HepG2 (cell line): ENCODE results near the gene THADA. TPM values are rescaled to one million over a fixed set of nuclear protein-coding genes. Genes with fewer than 3 reads are reported as not detected.

Experiments used
- EED ChIP-seq: sonication (generic); formaldehyde crosslinking; IDR thresholded peaks from 2 replicates; pipeline ENCODE4 v1.5.0; 2020; ENCODE audit warnings: mild to moderate bottlenecking, missing genetic modification reagents
- ETV6 ChIP-seq: sonication (generic); formaldehyde crosslinking; conservative IDR thresholded peaks from 2 replicates; pipeline ENCODE4 v1.4.0; 2020; ENCODE audit warnings: missing genetic modification reagents
- FOXP1 ChIP-seq, 2 experiments: fragments of 450-650 bp in 1 of 2; IDR thresholded peaks; 2 replicates each; pipeline ENCODE4 v1.6.1; 2017 to 2018; ENCODE audit warnings: antibody characterized with exemption in 1 of 2
- SSRP1 ChIP-seq: IDR thresholded peaks from 2 replicates; pipeline ENCODE4 v1.6.1; 2016; ENCODE audit warnings: control low read depth
- TP53 ChIP-seq: sonication (generic); formaldehyde crosslinking; conservative IDR thresholded peaks from 2 replicates; pipeline ENCODE4 v1.4.0; 2020; ENCODE audit warnings: missing genetic modification reagents
- ZC3H4 ChIP-seq: sonication (generic); formaldehyde crosslinking; IDR thresholded peaks from 2 replicates; pipeline ENCODE4 v1.4.0; 2020; ENCODE audit warnings: missing genetic modification reagents, borderline replicate concordance
- ZSCAN9 ChIP-seq: IDR thresholded peaks from 2 replicates; pipeline ENCODE4 v1.6.1; 2016; ENCODE audit warnings: borderline replicate concordance
- polyA plus RNA-seq, 8 experiments: library from polyadenylated mRNA; depleted of rRNA in 3 of 8; stranded (reverse) in 7 of 8; unstranded in 1 of 8; fragments of >200 nt; fragmentation: Illumina TruSeq in 4 of 8; extraction: Trizol in 4 of 8; gene quantifications; 2 replicates each; pipeline versions ENCODE4 v1.2.1 to v1.2.3, GENCODE V29; 2011 to 2016; ENCODE audit warnings: low read depth in 4 of 8, missing spikeins in 1 of 8, mixed read lengths in 1 of 8; ENCODE audit not compliant: insufficient read depth in 1 of 8
- total RNA-seq, 5 experiments: library from RNA; depleted of rRNA; stranded (reverse); fragments of >200 nt; fragmentation: Illumina TruSeq; extraction: Trizol; gene quantifications; 2 replicates each; pipeline ENCODE4 v1.2.3, GENCODE V29; 2016; ENCODE audit warnings: low read depth in 1 of 5
- TF ChIP-seq, protein P1 (sequence below): sonication (generic); formaldehyde crosslinking; IDR thresholded peaks from 2 replicates; pipeline ENCODE4 v1.4.0; 2020; ENCODE audit warnings: missing genetic modification reagents
- TF ChIP-seq, protein P2 (sequence below): sonication (generic); formaldehyde crosslinking; conservative IDR thresholded peaks from 2 replicates; pipeline ENCODE4 v1.5.0; 2020; ENCODE audit warnings: missing genetic modification reagents
- TF ChIP-seq, protein P3 (sequence below): IDR thresholded peaks from 2 replicates; pipeline ENCODE4 v1.6.1; 2016; ENCODE audit warnings: missing biosample characterization, missing genetic modification reagents, low read depth
- TF ChIP-seq, protein P4 (sequence below), 2 experiments: fragments of 450-650 bp in 1 of 2; sonication (generic) in 1 of 2; formaldehyde crosslinking in 1 of 2; IDR thresholded peaks; 2 replicates each; pipeline versions ENCODE4 v1.6.1 to v1.8.0; 2016 to 2022; ENCODE audit warnings: antibody characterized with exemption in 1 of 2, mild to moderate bottlenecking in 1 of 2, missing genetic modification reagents in 1 of 2

THADA gene
- total and polyA plus RNA-seq, 2 of the 13 experiments (the other 11 are each of a cell fraction or from before 2014, with no cell fraction given): 12.7 to 21.7 TPM

DNA sequence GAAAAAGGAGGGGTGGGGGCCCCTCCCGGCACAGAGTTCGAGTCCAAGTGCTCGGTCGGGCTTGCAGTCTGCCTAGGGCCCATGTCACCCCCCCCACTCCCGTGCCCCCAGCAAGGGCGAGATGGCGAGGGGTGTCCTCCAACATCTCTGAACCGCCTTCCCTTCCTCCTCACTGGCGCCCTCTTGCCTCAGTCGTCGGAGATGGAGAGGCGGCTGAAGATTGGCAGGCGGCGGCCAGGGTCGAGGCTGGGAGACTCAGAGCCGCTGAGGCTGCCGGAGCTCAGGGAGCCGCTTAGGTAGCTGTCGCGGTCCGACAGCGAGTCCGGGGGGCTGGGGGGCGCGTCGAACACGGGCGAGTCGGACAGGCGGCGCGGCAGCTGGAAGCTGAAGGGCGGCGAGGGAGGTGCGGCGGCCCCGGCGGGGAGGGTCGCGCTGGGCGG lies 371.7 kb downstream of the THADA start (continued):
- TF ChIP-seq EED (CRISPR knock-in tag): no peak
- no peak for TF ChIP-seq ETV6 (CRISPR knock-in tag)
- TF ChIP-seq, protein P1, sequence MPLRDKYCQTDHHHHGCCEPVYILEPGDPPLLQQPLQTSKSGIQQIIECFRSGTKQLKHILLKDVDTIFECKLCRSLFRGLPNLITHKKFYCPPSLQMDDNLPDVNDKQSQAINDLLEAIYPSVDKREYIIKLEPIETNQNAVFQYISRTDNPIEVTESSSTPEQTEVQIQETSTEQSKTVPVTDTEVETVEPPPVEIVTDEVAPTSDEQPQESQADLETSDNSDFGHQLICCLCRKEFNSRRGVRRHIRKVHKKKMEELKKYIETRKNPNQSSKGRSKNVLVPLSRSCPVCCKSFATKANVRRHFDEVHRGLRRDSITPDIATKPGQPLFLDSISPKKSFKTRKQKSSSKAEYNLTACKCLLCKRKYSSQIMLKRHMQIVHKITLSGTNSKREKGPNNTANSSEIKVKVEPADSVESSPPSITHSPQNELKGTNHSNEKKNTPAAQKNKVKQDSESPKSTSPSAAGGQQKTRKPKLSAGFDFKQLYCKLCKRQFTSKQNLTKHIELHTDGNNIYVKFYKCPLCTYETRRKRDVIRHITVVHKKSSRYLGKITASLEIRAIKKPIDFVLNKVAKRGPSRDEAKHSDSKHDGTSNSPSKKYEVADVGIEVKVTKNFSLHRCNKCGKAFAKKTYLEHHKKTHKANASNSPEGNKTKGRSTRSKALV: no peak
- no peak for TF ChIP-seq FOXP1 (IDR thresholded peaks at IDR 0.05)
- no peak for TF ChIP-seq FOXP1 (CRISPR knock-in tag; IDR thresholded peaks at IDR 0.05)
- no peak for TF ChIP-seq ZC3H4 (CRISPR knock-in tag)
- no peak for TF ChIP-seq ZSCAN9 (CRISPR knock-in tag)
- TF ChIP-seq, protein P2, sequence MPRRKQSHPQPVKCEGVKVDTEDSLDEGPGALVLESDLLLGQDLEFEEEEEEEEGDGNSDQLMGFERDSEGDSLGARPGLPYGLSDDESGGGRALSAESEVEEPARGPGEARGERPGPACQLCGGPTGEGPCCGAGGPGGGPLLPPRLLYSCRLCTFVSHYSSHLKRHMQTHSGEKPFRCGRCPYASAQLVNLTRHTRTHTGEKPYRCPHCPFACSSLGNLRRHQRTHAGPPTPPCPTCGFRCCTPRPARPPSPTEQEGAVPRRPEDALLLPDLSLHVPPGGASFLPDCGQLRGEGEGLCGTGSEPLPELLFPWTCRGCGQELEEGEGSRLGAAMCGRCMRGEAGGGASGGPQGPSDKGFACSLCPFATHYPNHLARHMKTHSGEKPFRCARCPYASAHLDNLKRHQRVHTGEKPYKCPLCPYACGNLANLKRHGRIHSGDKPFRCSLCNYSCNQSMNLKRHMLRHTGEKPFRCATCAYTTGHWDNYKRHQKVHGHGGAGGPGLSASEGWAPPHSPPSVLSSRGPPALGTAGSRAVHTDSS (CRISPR knock-in tag): no peak
- TF ChIP-seq, protein P3, sequence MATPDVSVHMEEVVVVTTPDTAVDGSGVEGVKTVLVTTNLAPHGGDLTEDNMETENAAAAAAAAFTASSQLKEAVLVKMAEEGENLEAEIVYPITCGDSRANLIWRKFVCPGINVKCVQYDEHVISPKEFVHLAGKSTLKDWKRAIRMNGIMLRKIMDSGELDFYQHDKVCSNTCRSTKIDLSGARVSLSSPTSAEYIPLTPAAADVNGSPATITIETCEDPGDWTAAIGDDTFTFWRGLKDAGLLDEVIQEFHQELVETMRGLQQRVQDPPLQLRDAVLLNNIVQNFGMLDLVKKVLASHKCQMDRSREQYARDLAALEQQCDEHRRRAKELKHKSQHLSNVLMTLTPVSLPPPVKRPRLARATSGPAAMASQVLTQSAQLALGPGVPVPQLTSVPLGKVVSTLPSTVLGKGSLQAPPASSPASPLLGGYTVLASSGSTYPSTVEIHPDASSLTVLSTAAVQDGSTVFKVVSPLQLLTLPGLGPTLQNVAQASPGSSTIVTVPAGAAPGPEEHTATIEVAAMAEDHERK (CRISPR knock-in tag): no peak
- TF ChIP-seq, protein P4, sequence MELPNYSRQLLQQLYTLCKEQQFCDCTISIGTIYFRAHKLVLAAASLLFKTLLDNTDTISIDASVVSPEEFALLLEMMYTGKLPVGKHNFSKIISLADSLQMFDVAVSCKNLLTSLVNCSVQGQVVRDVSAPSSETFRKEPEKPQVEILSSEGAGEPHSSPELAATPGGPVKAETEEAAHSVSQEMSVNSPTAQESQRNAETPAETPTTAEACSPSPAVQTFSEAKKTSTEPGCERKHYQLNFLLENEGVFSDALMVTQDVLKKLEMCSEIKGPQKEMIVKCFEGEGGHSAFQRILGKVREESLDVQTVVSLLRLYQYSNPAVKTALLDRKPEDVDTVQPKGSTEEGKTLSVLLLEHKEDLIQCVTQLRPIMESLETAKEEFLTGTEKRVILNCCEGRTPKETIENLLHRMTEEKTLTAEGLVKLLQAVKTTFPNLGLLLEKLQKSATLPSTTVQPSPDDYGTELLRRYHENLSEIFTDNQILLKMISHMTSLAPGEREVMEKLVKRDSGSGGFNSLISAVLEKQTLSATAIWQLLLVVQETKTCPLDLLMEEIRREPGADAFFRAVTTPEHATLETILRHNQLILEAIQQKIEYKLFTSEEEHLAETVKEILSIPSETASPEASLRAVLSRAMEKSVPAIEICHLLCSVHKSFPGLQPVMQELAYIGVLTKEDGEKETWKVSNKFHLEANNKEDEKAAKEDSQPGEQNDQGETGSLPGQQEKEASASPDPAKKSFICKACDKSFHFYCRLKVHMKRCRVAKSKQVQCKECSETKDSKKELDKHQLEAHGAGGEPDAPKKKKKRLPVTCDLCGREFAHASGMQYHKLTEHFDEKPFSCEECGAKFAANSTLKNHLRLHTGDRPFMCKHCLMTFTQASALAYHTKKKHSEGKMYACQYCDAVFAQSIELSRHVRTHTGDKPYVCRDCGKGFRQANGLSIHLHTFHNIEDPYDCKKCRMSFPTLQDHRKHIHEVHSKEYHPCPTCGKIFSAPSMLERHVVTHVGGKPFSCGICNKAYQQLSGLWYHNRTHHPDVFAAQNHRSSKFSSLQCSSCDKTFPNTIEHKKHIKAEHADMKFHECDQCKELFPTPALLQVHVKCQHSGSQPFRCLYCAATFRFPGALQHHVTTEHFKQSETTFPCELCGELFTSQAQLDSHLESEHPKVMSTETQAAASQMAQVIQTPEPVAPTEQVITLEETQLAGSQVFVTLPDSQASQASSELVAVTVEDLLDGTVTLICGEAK (IDR thresholded peaks at IDR 0.05): no peak
- TF ChIP-seq, protein P4 (CRISPR knock-in tag; IDR thresholded peaks at IDR 0.05): no peak
- TF ChIP-seq TP53 (CRISPR knock-in tag): no peak
- peak; percentile 95 for TF ChIP-seq SSRP1 (CRISPR knock-in tag)
